GM18499 (cell line): Measurements from ENCODE around the gene ZNF627.
"Not testable (repeated sequence)": the region's sequence is repeated elsewhere in the genome, so short reads cannot be mapped to it uniquely, and the experiment has no call there.

Experiments
- ATAC-seq: cut with Tn5 transposase; IDR thresholded peaks from one replicate; pipeline ENCODE4 v1.9.1; 2021; ENCODE audit warnings: moderate number of reproducible peaks; ENCODE audit not compliant: insufficient read depth, unreplicated experiment

The ZNF627 gene

DNA sequence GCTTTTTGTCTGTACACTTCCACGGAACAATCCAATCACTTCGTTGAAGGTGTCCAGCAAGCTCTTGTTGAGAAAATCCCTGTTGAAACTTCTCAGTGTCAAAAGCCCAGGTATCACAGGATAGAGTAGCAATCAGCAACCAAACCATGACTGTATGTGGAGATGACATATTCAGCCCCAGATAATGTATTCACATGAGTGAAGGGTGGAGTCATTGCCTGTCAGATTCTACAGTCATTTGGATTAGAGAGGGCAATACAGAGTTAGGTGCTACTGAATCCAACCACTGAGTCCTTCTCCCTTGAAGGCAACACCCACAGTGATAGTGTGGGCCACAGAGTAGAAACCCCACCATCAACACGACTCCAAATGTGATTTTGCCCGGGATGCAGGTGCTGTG is 23.3 kb downstream of the ZNF627 start:
- ATAC-seq, result no peak

DNA sequence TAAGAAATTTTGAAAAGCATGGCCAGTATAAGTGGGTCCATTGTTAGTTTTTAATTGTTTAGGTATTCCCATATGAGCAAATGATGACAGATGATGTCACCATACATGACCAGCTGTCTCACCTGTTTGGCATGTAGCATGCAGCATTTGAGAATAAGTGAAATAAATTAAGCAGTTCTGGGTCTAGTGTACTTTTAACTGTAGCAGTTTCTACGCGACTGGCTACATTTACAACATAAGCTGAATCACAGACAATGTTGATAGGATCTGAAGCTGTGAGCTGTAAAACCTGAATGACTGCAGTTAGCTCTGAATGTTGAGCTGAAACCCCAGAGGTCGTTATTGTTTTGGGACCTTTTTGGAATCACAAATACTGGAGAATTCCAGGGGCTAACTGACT is 25.1 kb downstream of the ZNF627 start:
- ATAC-seq, result not testable (repeated sequence)

DNA sequence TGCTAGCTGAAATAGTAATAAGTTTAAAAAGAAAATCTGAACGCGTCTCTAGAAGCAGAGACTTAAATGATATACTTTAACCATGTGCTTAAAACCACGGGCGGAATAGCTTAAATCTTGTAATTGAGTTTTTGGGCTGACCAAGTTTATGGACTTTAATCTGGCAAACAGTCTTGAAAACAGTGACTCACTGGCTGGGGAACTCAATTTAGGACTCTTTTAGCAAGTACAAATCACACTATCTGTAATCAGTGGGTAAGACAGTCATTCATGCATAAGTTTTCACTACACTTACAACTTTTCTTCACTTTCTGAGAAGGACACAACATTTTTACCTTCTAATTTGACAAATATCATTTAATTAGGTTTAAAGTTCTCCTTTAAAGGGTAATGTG is 26.8 kb downstream of the ZNF627 start:
- ATAC-seq, result no peak

DNA sequence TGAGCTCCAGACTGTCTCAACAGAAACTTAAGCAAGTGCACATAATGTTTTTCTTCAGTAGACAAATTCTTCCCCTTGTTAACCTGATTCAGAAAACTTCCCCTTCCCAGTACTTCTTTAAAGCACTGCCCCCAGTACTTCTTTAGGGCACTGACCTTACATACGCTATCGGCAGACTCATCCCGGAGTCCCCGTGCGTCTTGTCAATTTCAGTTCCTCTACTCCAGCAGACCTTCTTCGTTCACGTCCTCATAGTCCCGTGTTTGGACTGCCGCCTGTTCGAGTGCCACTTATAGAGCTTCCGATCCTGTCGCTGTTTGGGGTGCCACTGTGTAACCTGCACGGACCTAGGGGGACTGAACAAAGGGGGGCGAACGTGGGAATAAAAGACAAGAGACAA is 29.0 kb downstream of the ZNF627 start:
- no peak for ATAC-seq

DNA sequence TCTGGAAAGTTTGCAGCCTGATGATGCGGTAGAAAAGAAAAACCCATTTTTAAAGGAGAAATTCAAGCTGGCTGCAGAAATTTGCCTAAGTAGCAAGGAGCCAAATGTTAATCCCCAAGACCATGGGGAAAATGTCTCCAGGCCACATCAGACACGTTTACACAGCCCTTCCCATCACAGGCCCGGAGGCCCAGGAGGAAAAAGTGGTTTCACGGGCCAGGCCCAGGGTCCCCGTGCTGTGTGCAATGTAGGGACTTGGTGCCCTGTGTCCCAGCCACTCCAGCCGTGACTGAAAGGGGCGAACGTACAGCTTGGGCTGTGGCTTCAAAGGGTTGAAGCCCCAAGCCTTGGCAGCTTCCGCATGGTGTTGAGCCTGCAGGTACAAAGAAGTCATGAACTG is 35.9 kb downstream of the ZNF627 start:
- ATAC-seq, result no peak

DNA sequence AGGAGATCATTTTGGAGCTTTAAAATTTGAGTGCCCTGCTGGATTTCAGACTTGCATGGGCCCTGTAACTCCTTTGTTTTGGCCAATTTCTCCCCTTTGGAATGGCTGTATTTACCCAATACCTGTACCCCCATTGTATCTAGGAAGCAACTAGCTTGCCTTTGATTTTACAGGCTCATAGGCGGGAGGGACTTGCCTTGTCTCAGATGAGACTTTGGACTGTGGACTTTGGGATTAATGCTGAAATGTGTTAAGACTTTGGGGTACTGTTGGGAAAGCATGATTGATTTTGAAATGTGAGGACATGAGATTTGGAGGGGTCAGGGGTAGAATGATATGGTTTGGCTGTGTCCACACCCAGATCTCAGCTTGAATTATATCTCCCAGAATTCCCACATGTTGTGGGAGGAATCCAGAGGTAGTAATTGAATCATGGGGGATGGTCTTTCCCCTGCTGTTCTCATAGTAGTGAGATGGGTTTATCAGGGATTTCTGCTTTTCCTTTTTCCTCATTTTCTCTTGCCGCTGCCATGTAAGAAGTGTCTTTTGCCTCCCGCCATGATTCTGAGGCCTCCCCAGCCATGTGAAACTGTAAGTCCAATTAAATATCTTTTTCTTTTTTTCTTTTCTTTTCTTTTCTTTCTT is 36.9 kb downstream of the ZNF627 start:
- not testable (repeated sequence) for ATAC-seq

DNA sequence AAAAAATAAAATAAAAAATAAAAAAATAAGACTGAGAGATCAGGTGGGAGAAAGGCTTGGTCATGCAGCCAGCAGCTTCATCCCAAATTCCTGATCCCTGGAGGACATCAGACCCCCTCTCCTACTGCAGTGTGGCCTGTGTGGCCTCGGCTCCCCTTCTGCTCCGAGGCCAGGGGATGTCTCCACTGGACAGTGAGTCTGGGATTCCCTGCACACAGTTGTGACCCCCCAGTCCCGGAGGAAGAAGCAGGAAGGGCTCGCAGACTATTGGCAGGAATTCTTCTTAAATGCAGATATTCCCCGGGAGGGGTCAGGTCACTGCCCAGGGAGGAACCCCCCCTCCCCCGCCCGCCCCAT is 41.9 kb downstream of the ZNF627 start:
- no peak for ATAC-seq

DNA sequence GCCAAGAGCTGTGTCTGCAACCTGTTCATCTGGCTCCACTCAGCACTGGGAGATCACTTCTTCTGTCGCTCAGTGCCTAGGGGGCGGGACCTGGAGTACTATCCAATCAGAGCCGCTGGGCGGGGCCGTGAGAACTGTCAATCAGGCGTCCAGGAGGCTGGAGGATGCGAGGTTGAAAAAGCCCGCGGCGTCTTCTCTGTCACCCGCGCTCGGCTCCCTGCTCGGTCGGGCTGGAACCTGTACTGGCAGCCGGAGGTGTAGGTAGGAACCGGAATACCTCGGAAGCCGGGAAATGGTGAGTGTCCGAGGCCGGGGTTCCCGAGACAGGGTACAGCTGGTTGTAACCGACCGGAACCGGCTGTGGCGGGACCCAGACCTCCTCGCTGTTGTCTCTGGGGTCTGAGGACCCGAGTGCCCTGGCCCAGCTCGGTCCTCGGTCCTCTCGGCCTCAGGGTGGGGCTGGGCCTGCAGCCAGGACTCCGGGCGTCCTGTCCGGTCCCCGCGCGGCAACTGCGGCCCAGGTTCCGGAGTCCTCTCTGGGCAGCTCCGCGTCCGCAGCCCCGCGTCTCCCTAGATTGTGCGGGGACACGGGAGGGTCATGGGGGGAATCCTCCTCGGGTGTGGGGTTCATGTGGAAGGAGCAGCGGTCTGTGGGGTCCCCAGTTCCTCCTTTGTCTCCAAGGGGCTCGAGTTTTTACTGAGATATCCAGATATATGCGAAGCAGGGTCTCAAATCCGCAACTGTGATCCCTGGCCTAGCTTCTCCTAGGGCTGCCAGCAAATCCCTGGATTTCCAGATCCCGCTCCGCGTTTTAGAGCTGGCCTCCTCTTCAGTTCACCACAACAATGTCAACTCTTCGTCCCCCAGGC is 42.6 kb downstream of the ZNF627 start:
- ATAC-seq, result no peak

DNA sequence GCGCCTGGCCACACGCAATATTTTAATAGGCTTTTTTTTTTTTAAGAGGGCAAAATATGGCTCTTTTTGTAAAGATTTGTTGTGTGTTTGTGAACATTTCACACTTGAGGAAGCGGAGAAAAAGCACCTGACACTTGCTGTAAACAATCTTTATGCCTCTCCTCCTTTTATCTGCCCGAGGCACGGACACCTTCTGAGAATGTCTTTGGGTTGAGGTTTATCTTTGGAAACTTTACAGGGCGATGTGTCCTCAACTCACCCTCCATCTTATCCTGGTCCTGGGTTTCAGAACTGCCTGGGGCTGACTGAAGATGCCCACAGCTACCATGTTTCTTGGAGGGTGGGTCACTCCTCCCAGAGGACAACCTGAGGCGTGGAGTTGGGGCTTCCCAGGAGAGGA is 44.0 kb downstream of the ZNF627 start:
- ATAC-seq, result no peak

DNA sequence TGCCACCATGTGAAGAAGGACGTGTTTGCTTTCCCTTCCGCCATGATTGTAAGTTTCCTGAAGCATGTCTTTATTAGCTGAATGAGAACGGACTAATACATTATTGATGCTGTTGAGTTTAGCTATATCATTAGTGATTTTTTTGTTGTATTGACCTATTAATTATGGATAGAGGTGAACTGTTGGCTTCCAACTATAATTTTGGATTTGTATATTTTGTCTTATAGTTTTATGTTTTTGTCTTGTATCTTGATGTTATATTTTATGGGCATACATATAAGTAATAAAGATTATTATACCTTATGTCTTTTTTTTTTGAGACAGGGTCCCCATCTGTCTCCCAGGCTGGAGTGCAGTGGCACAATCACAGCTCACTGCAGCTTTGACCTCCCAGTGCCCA is 45.6 kb downstream of the ZNF627 start:
- ATAC-seq, result no peak

DNA sequence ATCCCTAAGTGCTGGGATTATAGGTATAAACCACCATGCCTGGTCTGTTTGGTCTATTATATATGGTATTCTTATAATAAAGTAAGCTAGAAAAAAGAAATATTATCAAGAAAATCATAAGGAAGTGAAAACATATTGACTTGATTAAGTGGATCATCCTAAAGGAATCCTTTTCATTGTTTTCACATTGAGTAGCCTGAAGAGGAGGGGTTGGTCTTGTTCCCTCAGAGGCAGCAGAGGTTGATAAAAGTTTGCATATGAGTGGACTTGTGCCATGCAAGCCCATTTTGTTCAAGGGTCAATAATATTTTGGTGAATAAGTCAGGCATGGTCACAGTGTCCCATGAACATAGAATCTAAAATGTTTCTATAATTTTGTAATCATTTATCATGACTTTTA is 52.7 kb downstream of the ZNF627 start:
- no peak for ATAC-seq

DNA sequence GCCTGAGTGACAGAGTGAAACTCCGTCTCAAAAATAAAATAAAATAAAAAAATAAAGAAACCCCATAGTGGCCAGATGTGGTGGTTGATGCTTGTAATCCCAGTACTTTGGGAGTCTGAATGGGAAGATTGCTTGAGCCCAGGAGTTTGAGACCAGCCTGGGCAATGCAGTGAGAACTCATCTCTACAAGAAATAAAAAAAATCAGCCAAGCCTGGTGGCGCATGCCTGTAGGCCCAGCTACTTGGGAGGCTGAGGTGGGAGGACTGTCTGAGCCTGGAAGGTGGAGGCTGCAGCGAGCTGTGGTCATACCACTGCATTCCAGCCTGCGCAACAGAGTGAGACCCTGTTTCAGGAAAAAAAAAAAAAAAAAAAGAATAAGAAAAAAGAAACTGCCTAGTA is 53.8 kb downstream of the ZNF627 start:
- ATAC-seq, result no peak

DNA sequence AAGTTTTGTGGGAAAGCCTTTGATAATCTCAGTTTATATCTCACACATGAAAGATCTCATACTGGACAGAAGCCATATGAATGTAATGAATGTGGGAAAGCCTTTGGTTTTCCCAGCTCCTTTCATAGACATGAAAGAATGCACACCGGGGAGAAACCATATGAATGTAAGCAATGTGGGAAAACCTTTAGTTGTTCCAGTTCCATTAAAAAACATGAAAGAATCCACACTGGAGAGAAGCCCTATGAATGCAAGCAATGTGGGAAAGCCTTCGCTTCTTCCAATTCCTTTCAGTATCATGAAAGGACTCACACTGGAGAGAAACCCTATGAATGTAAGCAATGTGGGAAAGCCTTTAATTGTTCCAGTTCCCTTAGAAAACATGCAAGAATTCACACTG is 54.8 kb downstream of the ZNF627 start:
- ATAC-seq, result no peak

DNA sequence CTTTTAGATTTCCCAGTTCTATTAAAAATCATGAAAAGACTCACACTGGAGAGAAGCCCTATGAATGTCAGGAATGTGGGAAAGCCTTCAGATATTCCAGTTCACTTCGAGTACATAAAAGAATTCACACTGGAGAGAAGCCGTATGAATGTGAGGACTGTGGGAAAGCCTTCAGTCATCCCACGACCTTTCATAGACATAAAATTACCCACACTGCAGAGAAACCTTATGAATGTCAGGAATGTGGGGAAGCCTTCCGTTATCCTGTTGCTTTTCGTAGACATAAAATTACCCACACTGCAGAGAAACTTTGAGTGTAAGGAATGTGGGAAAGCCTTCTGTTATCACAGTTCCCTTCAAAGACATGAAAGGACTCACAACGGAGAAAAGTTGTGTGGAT is 55.2 kb downstream of the ZNF627 start:
- ATAC-seq, result no peak

DNA sequence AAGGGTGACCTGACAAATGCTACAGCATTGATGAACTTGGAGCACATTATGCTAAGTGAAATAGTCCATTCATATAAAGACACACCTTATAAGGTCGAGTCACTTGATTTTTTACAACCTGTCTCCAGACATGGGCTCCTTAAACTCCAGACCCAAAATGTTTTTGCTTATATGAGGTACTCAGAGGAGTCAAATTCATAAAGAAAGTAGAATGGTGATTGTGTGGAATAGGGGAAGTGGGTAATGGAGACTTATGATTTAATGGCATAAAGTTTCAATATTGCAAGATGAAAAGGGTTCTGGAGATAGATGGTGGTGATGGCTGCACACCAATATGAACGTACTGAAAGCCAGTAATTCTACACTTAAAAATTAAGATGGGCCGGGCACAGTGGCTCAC is 59.3 kb downstream of the ZNF627 start:
- ATAC-seq, result no peak

DNA sequence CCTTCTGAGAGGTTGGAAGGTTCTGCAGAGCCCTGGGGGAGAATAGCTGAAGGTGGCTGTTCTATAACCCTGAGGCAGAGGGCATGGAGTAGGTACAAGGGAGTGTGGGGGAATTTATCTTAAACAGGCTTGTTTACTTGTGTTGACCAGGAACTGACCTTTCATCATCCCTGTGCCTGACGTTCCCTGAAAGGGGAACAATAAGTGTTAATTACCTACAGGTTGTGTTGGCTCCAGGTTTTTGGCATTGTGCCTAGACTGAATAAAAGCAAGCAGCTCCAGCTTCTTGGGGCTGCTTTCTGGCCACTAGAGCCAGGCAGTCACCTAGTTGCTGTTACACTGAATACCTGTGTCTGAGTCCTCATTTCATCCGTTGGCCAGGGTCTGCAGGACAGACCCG is 60.0 kb downstream of the ZNF627 start:
- ATAC-seq, result no peak

DNA sequence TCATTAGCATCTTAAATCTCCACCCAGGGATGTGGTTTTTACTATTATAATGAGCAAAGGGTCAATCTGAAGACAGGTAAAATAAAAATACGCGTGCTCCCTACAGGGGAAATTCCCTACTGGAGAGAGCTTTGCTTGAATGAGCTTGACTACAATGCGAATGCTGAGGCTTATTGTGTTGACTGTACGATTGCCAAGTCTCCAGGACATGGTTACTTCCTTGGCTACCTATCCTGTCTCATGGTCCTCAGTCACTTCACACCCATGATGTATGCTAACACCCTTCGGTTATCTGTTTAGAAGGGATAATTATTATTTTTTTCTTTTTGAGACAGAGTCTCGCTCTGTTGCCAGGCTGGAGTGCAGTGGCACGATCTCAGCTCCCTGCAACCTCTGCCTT is 61.7 kb downstream of the ZNF627 start:
- no peak for ATAC-seq

DNA sequence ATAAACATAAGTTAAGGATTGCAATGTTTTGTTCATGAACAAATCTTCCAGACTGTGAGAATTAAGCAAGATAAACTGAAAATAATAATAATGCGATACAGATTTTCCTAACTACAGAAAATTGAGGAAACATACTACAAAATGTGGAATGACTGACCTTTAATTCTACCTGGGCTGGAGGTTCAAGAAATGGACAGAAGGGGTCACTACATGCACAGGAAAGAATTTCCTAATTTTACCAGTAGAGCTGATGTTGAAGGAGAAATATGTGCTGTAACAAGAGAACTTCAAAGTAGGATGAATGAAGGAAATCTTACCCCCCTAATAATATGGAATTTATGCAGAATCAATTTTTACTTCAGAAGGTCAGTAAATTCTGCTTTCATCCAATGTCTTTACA is 62.3 kb downstream of the ZNF627 start:
- ATAC-seq, result no peak

DNA sequence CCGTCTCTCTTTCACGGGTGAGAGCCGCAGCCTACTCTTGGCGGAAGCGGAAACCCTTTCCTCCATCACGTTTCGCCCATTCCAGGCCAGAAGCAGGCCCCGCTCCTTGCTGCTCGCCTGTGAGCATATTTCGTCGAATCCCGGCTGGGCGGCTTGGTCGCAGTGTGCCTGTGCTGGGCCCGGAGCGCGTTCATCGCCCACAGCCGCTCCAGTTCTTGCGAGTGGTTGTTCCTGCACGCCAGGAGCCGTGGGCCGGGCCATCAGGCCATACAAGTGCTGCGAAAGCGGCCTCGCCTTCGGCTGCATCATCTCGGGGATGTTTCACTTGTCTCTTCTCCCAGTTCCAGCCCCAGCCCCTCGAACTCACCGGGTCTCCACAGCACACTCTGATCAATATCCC is 65.0 kb downstream of the ZNF627 start:
- ATAC-seq, result no peak

DNA sequence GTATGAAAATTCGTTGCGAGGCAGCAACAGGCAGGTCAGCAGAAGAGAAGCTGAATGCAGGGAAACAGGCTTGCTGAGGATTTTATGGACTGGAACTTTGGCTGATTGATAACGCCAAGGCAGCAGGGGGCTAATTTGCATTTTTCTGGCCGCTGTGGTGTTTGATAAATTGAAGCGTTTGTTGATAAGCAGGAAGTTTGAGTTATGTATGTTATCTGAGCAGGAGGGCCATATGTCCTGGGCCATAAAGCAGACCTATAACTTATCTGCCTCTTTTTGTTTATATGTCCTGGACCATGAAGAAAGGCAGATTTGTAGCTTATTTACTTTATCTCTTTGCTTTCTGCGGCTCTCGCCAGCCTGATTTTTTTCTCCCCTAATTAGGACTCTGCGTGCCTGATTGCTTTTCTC is 65.9 kb downstream of the ZNF627 start:
- no peak for ATAC-seq
